ENCODE measurements around the gene SYNDIG1. TPM values are rescaled to one million over a fixed set of nuclear protein-coding genes. Genes with fewer than 3 reads are reported as not detected.

Gene SYNDIG1
- total RNA-seq, 1 experiment from 2014 or later = not detected

- H3K9me2 ChIP-seq (replicated peaks; ENCODE audit: low read length) = no peaks in the 10 kb centered on the region
- H3K4me2 ChIP-seq (ENCODE audit: low read length) = no peak overlapping the region
- ChIA-PET CTCF (no interaction called here), POLR2A (ENCODE audit: unreplicated experiment) (no interaction called here)
- H3K36me3 ChIP-seq (ENCODE audit: low read depth, low read length) = no peaks in the 10 kb centered on the region
- no TSS peak for BruUV-seq (replicated peaks)
- H3K79me2 ChIP-seq (ENCODE audit: low read length) = no peaks in the 10 kb centered on the region
- peaks cover 69% of the 10 kb centered on the region for H3K27me3 ChIP-seq (ENCODE audit: low read length)
- intact Hi-C loops (cut with micrococcal nuclease) = no loop called here
- H4K20me1 ChIP-seq (ENCODE audit: low read length) = no peaks in the 10 kb centered on the region
- H3K4me1 ChIP-seq (ENCODE audit: insufficient read depth, low read length) = no peaks in the 10 kb centered on the region
- no peak for TF ChIP-seq EZH2phosphoT487 (IDR thresholded peaks at IDR 0.05; ENCODE audit: borderline replicate concordance, low read length)
- TF ChIP-seq, protein P1, sequence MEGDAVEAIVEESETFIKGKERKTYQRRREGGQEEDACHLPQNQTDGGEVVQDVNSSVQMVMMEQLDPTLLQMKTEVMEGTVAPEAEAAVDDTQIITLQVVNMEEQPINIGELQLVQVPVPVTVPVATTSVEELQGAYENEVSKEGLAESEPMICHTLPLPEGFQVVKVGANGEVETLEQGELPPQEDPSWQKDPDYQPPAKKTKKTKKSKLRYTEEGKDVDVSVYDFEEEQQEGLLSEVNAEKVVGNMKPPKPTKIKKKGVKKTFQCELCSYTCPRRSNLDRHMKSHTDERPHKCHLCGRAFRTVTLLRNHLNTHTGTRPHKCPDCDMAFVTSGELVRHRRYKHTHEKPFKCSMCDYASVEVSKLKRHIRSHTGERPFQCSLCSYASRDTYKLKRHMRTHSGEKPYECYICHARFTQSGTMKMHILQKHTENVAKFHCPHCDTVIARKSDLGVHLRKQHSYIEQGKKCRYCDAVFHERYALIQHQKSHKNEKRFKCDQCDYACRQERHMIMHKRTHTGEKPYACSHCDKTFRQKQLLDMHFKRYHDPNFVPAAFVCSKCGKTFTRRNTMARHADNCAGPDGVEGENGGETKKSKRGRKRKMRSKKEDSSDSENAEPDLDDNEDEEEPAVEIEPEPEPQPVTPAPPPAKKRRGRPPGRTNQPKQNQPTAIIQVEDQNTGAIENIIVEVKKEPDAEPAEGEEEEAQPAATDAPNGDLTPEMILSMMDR (conservative IDR thresholded peaks at IDR 0.05; ENCODE audit: low read depth, low read length) = no peak
- no peak for TF ChIP-seq EZH2 (IDR thresholded peaks at IDR 0.05; ENCODE audit: low read length, unreplicated experiment)
- no peaks in the 10 kb centered on the region for H3F3A ChIP-seq (ENCODE audit: low read length, unreplicated experiment)
- no peak overlapping the region for H3K9ac ChIP-seq (ENCODE audit: low read length)
- H3K27ac ChIP-seq (ENCODE audit: low read length) = no peak overlapping the region
- H2AFZ ChIP-seq (ENCODE audit: low read length) = no peak overlapping the region
- DNase-seq = no peak
- no peaks in the 10 kb centered on the region for H3K9me3 ChIP-seq (ENCODE audit: low read length)
- ATAC-seq = no peak
- no peak overlapping the region for H3K4me3 ChIP-seq (ENCODE audit: low read length)
Observed at GRCh38 chr20:24534282-24534681, 64.9 kb downstream of the SYNDIG1 start.

DNA sequence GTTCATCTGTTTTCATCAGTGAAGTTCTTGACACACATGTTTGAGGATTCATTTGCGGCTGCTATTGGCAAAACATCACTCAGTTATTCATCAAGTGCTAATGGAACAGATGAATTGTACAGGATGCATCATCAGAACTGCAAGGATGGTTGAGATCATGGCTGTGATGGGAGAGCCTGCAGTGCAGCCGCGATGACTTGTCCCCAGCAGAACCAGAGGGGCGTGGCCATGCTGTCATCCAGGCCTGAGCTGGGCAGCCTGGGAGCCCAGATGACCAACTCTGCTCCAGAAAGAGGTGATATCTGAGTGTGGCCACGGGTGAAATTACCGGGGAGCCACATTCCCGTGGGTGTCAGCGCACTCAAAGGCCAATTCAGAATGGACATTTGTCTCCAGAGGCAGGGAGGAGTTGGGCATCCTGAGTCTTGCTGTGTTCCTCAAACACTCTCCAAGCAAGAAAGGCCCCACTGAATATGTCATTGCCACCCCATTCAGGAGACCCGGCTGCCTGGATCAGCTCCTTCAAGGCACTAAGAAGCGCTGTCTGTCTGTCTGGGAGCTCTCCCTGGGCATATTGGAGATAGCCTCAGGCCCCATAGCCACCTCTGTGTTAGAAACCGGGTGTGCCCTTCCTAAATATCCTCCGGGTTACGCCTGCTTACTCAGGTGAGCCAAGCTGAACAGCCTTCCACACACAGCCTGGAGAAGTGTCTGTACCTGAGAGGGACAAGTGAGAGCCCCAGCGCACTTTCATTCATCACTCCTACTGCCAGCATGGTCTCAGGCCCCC is 66.7 kb downstream of the SYNDIG1 start:
- Histone ChIP-seq H3K4me2 (ENCODE audit: low read length) (no peak overlapping the region), H2AFZ (ENCODE audit: low read length) (no peak overlapping the region), H3F3A (ENCODE audit: low read length, unreplicated experiment) (no peaks in the 10 kb centered on the region), H3K27me3 (ENCODE audit: low read length) (peaks cover 83% of the 10 kb centered on the region), H3K9me3 (ENCODE audit: low read length) (no peaks in the 10 kb centered on the region), H3K27ac (ENCODE audit: low read length) (no peak overlapping the region), H3K9ac (ENCODE audit: low read length) (no peak overlapping the region), H3K79me2 (ENCODE audit: low read length) (no peaks in the 10 kb centered on the region), H3K9me2 (replicated peaks; ENCODE audit: low read length) (no peaks in the 10 kb centered on the region), H4K20me1 (ENCODE audit: low read length) (no peaks in the 10 kb centered on the region), H3K36me3 (ENCODE audit: low read depth, low read length) (no peaks in the 10 kb centered on the region), H3K4me3 (ENCODE audit: low read length) (no peak overlapping the region), H3K4me1 (ENCODE audit: insufficient read depth, low read length) (no peaks in the 10 kb centered on the region)
- POLR2A ChIA-PET (ENCODE audit: unreplicated experiment) = no interaction called here
- TF ChIP-seq, protein P1 (conservative IDR thresholded peaks at IDR 0.05; ENCODE audit: low read depth, low read length) = no peak
- TF ChIP-seq EZH2 (IDR thresholded peaks at IDR 0.05; ENCODE audit: low read length, unreplicated experiment) (no peak), EZH2phosphoT487 (IDR thresholded peaks at IDR 0.05; ENCODE audit: borderline replicate concordance, low read length) (no peak)
- DNase-seq = no peak
- CTCF ChIA-PET = no interaction called here
- ATAC-seq = no peak
- no TSS peak for BruUV-seq (replicated peaks)
- intact Hi-C loops (cut with micrococcal nuclease) = no loop called here

DNA sequence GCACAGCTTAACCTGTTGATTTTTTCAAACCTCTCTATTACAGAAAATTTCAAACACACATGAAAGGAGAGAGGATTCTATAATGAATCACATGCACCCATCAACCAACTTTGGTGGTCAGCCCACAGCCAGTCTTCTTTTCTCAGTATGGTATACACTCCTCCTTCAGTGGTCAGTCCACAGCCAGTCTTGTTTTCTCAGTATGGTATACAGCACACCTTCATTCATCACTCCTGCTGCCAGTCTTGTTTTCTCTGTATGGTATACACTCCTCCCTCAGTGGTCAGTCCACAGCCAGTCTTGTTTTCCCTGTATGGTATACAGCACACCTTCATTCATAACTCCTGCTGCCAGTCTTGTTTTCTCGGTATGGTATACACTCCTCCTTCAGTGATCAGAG is 67.8 kb downstream of the SYNDIG1 start:
- CTCF ChIA-PET = no interaction called here
- Histone ChIP-seq H3K4me2 (ENCODE audit: low read length) (no peak overlapping the region), H3K4me3 (ENCODE audit: low read length) (no peak overlapping the region), H3K79me2 (ENCODE audit: low read length) (no peaks in the 10 kb centered on the region), H4K20me1 (ENCODE audit: low read length) (no peaks in the 10 kb centered on the region), H3K27ac (ENCODE audit: low read length) (no peak overlapping the region), H2AFZ (ENCODE audit: low read length) (no peak overlapping the region), H3K9me2 (replicated peaks; ENCODE audit: low read length) (no peaks in the 10 kb centered on the region), H3K9me3 (ENCODE audit: low read length) (no peaks in the 10 kb centered on the region), H3F3A (ENCODE audit: low read length, unreplicated experiment) (no peaks in the 10 kb centered on the region), H3K9ac (ENCODE audit: low read length) (no peak overlapping the region), H3K4me1 (ENCODE audit: insufficient read depth, low read length) (no peaks in the 10 kb centered on the region), H3K36me3 (ENCODE audit: low read depth, low read length) (no peaks in the 10 kb centered on the region), H3K27me3 (ENCODE audit: low read length) (peaks cover 84% of the 10 kb centered on the region)
- ATAC-seq (no peak), DNase-seq (no peak)
- no peak for TF ChIP-seq EZH2 (IDR thresholded peaks at IDR 0.05; ENCODE audit: low read length, unreplicated experiment)
- no peak for TF ChIP-seq EZH2phosphoT487 (IDR thresholded peaks at IDR 0.05; ENCODE audit: borderline replicate concordance, low read length)
- TF ChIP-seq, protein P1 (conservative IDR thresholded peaks at IDR 0.05; ENCODE audit: low read depth, low read length) = no peak
- no TSS peak for BruUV-seq (replicated peaks)
- POLR2A ChIA-PET (ENCODE audit: unreplicated experiment) = no interaction called here
- intact Hi-C loops (cut with micrococcal nuclease) = no loop called here

Data from PC-3 (cell line).